Nephron progenitor cell (in vitro differentiated cells): ENCODE results near the gene ZNF440.
"Not testable (repeated sequence)": the region's sequence is repeated elsewhere in the genome, so short reads cannot be mapped to it uniquely, and the experiment has no call there.

ENCODE experiments used
- DNase-seq: peaks from one replicate; pipeline ENCODE4 v3.0.0; 2021
- H3K27ac Mint-ChIP-seq: 2 replicates; pipeline ENCODE4 v1.8.0; 2021; ENCODE audit warnings: mild to moderate bottlenecking, moderate library complexity, mixed read lengths
- H3K27me3 Mint-ChIP-seq: 2 replicates; pipeline ENCODE4 v1.8.0; 2021; ENCODE audit warnings: mild to moderate bottlenecking, low read depth, mixed read lengths; ENCODE audit not compliant: poor library complexity
- H3K36me3 Mint-ChIP-seq: 2 replicates; pipeline ENCODE4 v1.8.0; 2021; ENCODE audit warnings: low read depth, mixed read lengths
- H3K4me1 Mint-ChIP-seq: 2 replicates; pipeline ENCODE4 v1.8.0; 2021; ENCODE audit warnings: mixed read lengths
- H3K4me3 Mint-ChIP-seq: 2 replicates; pipeline ENCODE4 v1.8.0; 2021; ENCODE audit warnings: mild to moderate bottlenecking, moderate library complexity, mixed read lengths
- H3K9me3 Mint-ChIP-seq: 2 replicates; pipeline ENCODE4 v1.8.0; 2021; ENCODE audit warnings: mild to moderate bottlenecking, moderate library complexity, mixed read lengths
- TF ChIP-seq, protein P1 (sequence below): fragments of 200-600 bp; sonication (generic); IDR thresholded peaks from 2 replicates; pipeline ENCODE4 v1.5.0; 2021; ENCODE audit warnings: antibody characterized with exemption

Gene ZNF440

GRCh38 chr19:11873762-11874161, 59.7 kb downstream of the ZNF440 start:
- H3K27me3 Mint-ChIP-seq = peaks cover 10% of the 10 kb centered on the region
- peaks cover 35% of the 10 kb centered on the region for H3K9me3 Mint-ChIP-seq
- H3K27ac Mint-ChIP-seq = no peak overlapping the region
- H3K36me3 Mint-ChIP-seq = peaks cover 5% of the 10 kb centered on the region
- no peaks in the 10 kb centered on the region for H3K4me1 Mint-ChIP-seq
- TF ChIP-seq, protein P1, sequence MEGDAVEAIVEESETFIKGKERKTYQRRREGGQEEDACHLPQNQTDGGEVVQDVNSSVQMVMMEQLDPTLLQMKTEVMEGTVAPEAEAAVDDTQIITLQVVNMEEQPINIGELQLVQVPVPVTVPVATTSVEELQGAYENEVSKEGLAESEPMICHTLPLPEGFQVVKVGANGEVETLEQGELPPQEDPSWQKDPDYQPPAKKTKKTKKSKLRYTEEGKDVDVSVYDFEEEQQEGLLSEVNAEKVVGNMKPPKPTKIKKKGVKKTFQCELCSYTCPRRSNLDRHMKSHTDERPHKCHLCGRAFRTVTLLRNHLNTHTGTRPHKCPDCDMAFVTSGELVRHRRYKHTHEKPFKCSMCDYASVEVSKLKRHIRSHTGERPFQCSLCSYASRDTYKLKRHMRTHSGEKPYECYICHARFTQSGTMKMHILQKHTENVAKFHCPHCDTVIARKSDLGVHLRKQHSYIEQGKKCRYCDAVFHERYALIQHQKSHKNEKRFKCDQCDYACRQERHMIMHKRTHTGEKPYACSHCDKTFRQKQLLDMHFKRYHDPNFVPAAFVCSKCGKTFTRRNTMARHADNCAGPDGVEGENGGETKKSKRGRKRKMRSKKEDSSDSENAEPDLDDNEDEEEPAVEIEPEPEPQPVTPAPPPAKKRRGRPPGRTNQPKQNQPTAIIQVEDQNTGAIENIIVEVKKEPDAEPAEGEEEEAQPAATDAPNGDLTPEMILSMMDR = no peak
- H3K4me3 Mint-ChIP-seq = no peak overlapping the region
- DNase-seq = no peak

- H3K4me3 Mint-ChIP-seq, H3K4me1 Mint-ChIP-seq, H3K36me3 Mint-ChIP-seq, H3K27ac Mint-ChIP-seq: not testable (repeated sequence)
- H3K9me3 Mint-ChIP-seq = peaks cover 19% of the 10 kb centered on the region
- peaks cover 18% of the 10 kb centered on the region for H3K27me3 Mint-ChIP-seq
- TF ChIP-seq, protein P1 = peak; percentile 35
- DNase-seq = peak; percentile 54
Observed at GRCh38 chr19:11879687-11880266, 65.7 kb downstream of the ZNF440 start.

- no peak overlapping the region for H3K27ac Mint-ChIP-seq
- peaks cover 19% of the 10 kb centered on the region for H3K9me3 Mint-ChIP-seq
Observed at GRCh38 chr19:11880598-11880997, 66.5 kb downstream of the ZNF440 start.

GRCh38 chr19:11881151-11881800, 67.2 kb downstream of the ZNF440 start:
- TF ChIP-seq, protein P1 = peak; percentile 73
- H3K27ac Mint-ChIP-seq = no peak overlapping the region

More at GRCh38 chr19:11880598-11880997, 66.5 kb downstream of the ZNF440 start:
- peaks cover 18% of the 10 kb centered on the region for H3K27me3 Mint-ChIP-seq
- TF ChIP-seq, protein P1 = no peak
- H3K4me1 Mint-ChIP-seq = no peaks in the 10 kb centered on the region
- H3K36me3 Mint-ChIP-seq = no peaks in the 10 kb centered on the region
- no peak overlapping the region for H3K4me3 Mint-ChIP-seq
- no peak for DNase-seq

DNA sequence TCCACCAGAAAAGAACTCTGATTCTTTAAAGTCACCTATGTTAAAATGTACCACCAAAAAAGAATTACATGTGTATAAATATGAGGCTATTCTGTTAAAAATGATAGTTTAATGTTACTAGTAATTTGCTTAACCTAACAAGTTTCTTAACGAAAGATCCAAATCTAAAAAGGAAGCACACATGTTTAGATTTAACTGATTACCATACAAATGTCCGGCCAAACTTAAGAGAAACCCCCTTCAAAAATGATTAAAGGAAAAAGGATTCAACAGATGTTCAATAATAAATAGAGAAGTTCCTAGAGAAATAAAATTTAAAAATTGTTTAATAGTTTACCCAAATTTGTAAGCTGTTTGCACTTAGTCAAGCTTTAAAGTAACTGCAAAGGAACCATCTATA, 68.5 kb downstream of the ZNF440 start:
- H3K27ac Mint-ChIP-seq = no peak overlapping the region
- H3K27me3 Mint-ChIP-seq = peaks cover 16% of the 10 kb centered on the region
- H3K9me3 Mint-ChIP-seq = peaks cover 27% of the 10 kb centered on the region
- H3K4me1 Mint-ChIP-seq = peaks cover 9% of the 10 kb centered on the region
- no peak overlapping the region for H3K4me3 Mint-ChIP-seq
- DNase-seq = no peak
- TF ChIP-seq, protein P1 = no peak
- peaks cover 8% of the 10 kb centered on the region for H3K36me3 Mint-ChIP-seq

More at GRCh38 chr19:11881151-11881800, 67.2 kb downstream of the ZNF440 start:
- no peaks in the 10 kb centered on the region for H3K4me1 Mint-ChIP-seq
- peak; percentile 73 for DNase-seq
- peaks cover 15% of the 10 kb centered on the region for H3K27me3 Mint-ChIP-seq
- H3K36me3 Mint-ChIP-seq = peaks cover 1% of the 10 kb centered on the region
- H3K9me3 Mint-ChIP-seq = peaks cover 21% of the 10 kb centered on the region
- no peak overlapping the region for H3K4me3 Mint-ChIP-seq
